ENCODE results near the gene MAPKAP1. TPM values are rescaled to one million over a fixed set of nuclear protein-coding genes. Genes with fewer than 3 reads are reported as not detected.

MAPKAP1 gene
- total and polyA plus RNA-seq, 2 experiments from 2014 or later, result 68.4 to 98.5 TPM

- no peak for TF ChIP-seq ETS1 (IDR thresholded peaks at IDR 0.05)
- TF ChIP-seq CTCF (conservative IDR thresholded peaks at IDR 0.05; ENCODE audit: low read depth in 2 of 2), result no peak
- no peak for TF ChIP-seq ZNF331 (CRISPR knock-in tag; IDR thresholded peaks at IDR 0.05; ENCODE audit: low read depth)
- no peak for TF ChIP-seq REST (IDR thresholded peaks at IDR 0.05; ENCODE audit: unreplicated experiment)
- no peak for TF ChIP-seq ZNF114 (CRISPR knock-in tag; IDR thresholded peaks at IDR 0.05)
- no peak for TF ChIP-seq POLR2AphosphoS5 (IDR thresholded peaks at IDR 0.05; ENCODE audit: low read depth)
- no peak for TF ChIP-seq STAT1 (IDR thresholded peaks at IDR 0.05; ENCODE audit: unreplicated experiment)
- no peak for TF ChIP-seq NANOG (IDR thresholded peaks at IDR 0.05; ENCODE audit: borderline replicate concordance)
- TF ChIP-seq CREB1 (CRISPR knock-in tag; IDR thresholded peaks at IDR 0.05; ENCODE audit: low read depth), result no peak
- no peak for TF ChIP-seq JUNB (IDR thresholded peaks at IDR 0.05; ENCODE audit: unreplicated experiment)
- no peak for TF ChIP-seq EZH2 (IDR thresholded peaks at IDR 0.05; ENCODE audit: low read depth, unreplicated experiment)
- no peak for TF ChIP-seq EZH2phosphoT487 (IDR thresholded peaks at IDR 0.05; ENCODE audit: unreplicated experiment)
Measured at GRCh38 chr9:125613141-125613540, 93.9 kb downstream of the MAPKAP1 start (continued).

GRCh38 chr9:125612616-125613015 is 94.4 kb downstream of the MAPKAP1 start:
- Mint-ChIP-seq H3K4me1 (peaks cover 31% of the 10 kb centered on the region), H3K36me3 (ENCODE audit: low read depth) (no peaks in the 10 kb centered on the region), H3K4me3 (no peak overlapping the region), H3K27me3 (ENCODE audit: insufficient read depth, low read depth, poor library complexity) (peaks cover 3% of the 10 kb centered on the region), H3K27ac (no peak overlapping the region), H3K9me3 (no peaks in the 10 kb centered on the region)
- Histone ChIP-seq H3K9me2 (ENCODE audit: insufficient read depth) (no peaks in the 10 kb centered on the region), H3K36me3 (ENCODE audit: insufficient read depth) (no peaks in the 10 kb centered on the region), H3F3A (replicated peaks; ENCODE audit: low read depth) (no peaks in the 10 kb centered on the region), H3K27ac (ENCODE audit: low read depth) (no peak overlapping the region), H3K4me3 (no peak overlapping the region), H3K4me2 (no peak overlapping the region), H3K4me1 (ENCODE audit: insufficient read depth) (peaks cover 18% of the 10 kb centered on the region), H4K20me1 (replicated peaks; ENCODE audit: insufficient read depth) (no peaks in the 10 kb centered on the region), H3K79me2 (replicated peaks; ENCODE audit: insufficient read depth) (peaks cover 81% of the 10 kb centered on the region), H3K27me3 (ENCODE audit: insufficient read depth) (no peaks in the 10 kb centered on the region), H2AFZ (no peak overlapping the region)
- DNase-seq (ENCODE audit: low spot score), result no peak
- no peak for ATAC-seq
- TF ChIP-seq ETS1 (IDR thresholded peaks at IDR 0.05) (no peak), ZNF331 (CRISPR knock-in tag; IDR thresholded peaks at IDR 0.05; ENCODE audit: low read depth) (no peak), CREB1 (CRISPR knock-in tag; IDR thresholded peaks at IDR 0.05; ENCODE audit: low read depth) (no peak), ZNF114 (CRISPR knock-in tag; IDR thresholded peaks at IDR 0.05) (no peak), EZH2 (IDR thresholded peaks at IDR 0.05; ENCODE audit: low read depth, unreplicated experiment) (no peak), JUNB (IDR thresholded peaks at IDR 0.05; ENCODE audit: unreplicated experiment) (no peak), REST (IDR thresholded peaks at IDR 0.05; ENCODE audit: unreplicated experiment) (no peak), STAT1 (IDR thresholded peaks at IDR 0.05; ENCODE audit: unreplicated experiment) (no peak)

All from GM23338 (cell line).